IPS DF 4.7 (cell line): ENCODE results near the gene IFNA10.
"Not testable (repeated sequence)": the region's sequence is repeated elsewhere in the genome, so short reads cannot be mapped to it uniquely, and the experiment has no call there.

Source experiments
- DNase-seq: peaks from one replicate; pipeline ENCODE4 v3.0.0-alpha.2; 2013; ENCODE audit warnings: low spot score; ENCODE audit errors: extremely low read depth

Gene IFNA10

DNA sequence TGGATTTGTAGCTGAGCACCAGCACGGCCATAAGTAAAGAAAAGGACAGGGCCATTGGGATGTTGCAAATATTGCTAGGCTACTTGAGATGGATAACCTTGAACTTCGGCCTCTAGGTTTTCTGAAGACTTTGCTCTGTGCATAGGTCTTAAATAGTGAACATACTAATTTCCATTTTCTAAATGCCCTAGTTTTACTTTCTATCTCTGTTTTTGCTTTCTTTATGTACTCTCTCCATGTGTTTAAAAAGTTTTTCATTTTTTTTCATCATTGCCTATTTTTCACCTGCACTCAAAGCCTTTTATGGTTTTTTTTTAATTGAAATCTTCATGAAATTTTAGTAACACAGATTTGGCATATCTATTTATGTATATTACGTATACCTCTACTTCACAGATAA, at the start of gene IFNA10:
Gene IFNA10 (minus strand): TSS at position 101 of the 400 bp plus-strand sequence. CDS start 46 bp downstream, at position 55.
- not testable (repeated sequence) for DNase-seq

- no peak for DNase-seq
Measured at GRCh38 chr9:21255538-21256212, 48.7 kb upstream of the IFNA10 start.

DNA sequence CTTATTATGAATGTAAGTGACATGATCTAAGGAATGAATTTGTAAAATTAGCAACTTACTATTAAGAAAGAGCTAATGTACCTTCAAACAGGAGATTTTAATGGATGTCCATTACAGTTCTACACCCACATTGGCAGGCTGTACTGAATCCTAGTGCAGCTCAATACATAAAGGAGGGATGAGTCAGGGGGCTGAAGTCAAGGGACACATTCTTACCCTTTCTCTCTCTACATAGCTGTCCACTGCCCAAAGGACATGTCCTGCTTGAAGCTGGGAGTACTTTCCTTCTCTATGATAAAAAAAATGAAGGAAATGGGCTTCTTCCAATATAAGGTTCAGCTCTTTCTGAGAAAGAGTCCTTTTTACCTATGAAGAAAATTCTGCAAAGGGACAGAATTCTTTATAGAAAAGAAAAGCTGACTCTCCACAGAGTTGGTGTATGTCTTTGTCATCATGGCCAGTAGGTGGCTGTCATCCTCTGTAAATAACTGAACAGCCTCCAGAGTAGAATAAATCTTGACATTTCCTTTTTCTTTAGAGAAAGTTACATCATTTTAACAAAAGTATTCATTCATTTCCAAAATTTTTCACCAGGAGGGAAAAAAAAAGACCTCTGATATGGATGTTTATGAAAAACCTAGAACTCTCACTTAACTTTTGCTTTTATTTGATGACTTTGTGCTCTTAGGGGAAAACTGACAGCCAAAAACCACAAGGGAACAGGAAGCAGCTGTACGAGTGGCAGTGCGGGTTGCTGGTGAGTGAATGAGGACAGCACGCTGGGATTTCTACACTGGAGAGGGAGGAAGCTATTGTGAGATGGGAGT, 46.0 kb upstream of the IFNA10 start:
- no peak for DNase-seq

GRCh38 chr9:21251638-21252037, 44.7 kb upstream of the IFNA10 start:
- DNase-seq: no peak

GRCh38 chr9:21251190-21251589, 44.2 kb upstream of the IFNA10 start:
- no peak for DNase-seq

DNA sequence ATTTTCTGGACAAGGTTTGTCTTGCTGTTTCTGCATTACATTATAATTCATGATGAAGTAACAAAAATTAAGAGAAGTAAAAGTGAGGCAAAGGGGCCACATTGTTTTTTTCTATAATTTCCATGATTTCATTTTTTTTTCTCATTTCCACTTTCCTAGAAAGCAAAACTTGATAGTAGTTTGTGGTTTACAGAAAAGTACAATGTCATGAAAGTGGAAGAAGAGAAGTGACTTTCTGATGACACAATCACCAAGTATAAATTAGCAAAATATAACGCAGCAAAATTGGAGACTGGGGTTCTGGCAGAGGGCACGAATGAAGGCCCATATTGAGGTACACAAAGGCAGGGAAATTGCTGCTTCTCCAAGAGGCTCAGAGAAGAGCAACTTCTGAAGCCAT, 37.9 kb upstream of the IFNA10 start:
- DNase-seq: no peak

- DNase-seq: no peak
Measured at GRCh38 chr9:21239911-21240310, 33.0 kb upstream of the IFNA10 start, which contains the start of gene IFNA14. Gene IFNA14 (minus strand): TSS chr9:21240005. CDS start chr9:21239935, 70 bp downstream.

GRCh38 chr9:21236360-21236714, 29.4 kb upstream of the IFNA10 start:
- not testable (repeated sequence) for DNase-seq

DNA sequence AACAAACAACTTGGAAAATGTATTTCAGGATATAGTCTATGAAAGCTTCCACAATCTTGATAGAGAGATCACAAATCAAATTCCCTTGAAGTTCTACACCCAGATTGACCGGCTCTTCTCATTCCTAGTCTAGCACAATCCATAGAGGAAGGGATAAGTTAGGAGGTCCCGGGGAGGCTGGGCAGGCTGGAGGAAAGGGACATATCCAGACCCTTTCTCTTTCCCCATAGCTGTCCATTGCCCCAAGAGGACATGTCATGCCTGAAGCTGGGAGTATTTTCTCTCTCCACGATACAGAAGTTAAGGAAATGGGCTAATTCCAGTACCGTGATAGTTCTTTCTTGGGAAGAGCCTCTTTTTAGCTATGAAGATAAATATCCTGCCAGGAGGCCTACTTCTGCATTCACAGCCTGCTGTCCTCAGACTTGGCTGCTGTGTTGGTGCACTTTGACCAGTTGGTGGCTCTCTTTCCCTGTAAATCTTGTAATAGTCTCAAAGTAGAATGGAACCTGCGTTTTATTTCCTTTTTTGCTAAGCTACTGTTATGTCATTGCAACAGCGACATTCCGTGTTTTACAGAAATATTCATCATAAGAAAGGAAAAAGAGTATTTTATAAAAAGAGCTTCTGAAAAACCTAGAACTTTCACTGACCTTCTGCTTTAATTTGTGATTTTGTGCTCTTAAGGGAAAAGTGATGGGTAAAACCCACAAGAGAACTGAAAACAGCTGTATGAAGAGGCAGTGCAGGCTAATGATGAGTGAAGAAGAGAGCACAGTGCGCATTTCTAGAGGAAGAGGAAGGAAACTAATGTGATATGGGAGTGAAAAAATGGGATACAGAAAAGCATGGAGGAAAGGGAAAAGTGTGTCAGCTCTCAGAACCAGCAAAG, 28.8 kb upstream of the IFNA10 start:
- not testable (repeated sequence) for DNase-seq

GRCh38 chr9:21234153-21234687, 27.3 kb upstream of the IFNA10 start:
- DNase-seq: no peak

- DNase-seq: no peak
Measured at GRCh38 chr9:21233258-21233657, 26.3 kb upstream of the IFNA10 start.

DNA sequence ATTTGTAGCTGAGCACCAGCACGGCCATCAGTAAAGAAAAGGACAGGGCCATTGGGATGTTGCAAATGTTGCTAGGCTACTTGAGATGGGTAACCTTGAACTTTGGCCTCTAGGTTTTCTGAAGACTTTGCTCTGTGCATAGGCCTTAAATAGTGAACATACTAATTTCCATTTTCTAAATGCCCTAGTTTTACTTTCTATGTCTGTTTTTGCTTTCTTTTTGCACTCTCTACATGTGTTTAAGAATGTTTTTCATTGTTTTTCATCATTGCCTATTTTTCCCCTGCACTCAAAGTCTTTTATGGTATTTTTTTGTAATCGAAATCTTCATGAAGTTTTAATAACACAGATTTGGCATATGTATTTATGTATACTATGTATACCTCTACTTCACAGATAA, 21.2 kb upstream of the IFNA10 start, which contains the start of gene IFNA17:
Gene IFNA17 (minus strand): TSS at position 101 of the 400 bp plus-strand sequence. CDS start 49 bp downstream, at position 52.
- no peak for DNase-seq

- not testable (repeated sequence) for DNase-seq
Measured at GRCh38 chr9:21217211-21217610, 10.3 kb upstream of the IFNA10 start, which contains the start of gene IFNA16. Gene IFNA16 (minus strand): TSS chr9:21217311. CDS start chr9:21217305, 6 bp downstream.

DNA sequence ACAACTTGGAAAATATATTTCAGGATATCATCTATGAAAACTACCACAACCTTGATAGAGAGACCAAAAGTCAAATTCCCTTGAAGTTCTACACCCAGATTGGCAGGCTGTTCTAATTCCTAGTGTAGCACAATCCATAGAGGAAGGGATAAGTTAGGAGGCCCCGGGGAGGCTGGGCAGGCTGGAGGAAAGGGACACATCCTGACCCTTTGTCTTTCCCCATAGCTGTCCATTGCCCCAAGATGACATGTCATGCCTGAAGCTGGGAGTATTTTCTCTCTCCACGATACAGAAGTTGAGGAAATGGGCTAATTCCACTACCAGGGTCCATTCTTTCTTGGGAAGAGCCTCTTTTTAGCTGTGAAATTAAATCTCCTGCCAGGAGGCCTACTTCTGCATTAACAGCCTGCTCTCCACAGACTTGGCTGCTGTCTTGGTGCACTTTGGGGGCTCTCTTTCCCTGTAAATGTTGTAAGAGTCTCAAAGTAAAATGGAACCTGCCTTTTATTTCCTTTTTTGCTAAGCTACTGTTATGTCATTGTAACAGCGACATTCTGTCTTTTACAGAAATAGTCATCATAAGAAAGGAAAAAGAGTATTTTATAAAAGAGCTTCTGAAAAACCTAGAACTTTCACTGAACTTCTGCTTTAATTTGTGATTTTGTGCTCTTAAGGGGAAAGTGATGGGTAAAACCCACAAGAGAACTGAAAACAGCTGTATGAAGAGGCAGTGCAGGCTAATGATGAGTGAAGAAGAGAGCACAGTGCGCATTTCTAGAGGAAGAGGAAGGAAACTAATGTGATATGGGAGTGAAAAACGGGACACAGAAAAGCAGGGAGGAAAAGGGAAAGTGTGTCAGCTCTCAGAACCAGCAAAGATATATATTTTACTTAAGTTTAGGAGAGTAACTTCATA, 6.7 kb upstream of the IFNA10 start:
- not testable (repeated sequence) for DNase-seq

DNA sequence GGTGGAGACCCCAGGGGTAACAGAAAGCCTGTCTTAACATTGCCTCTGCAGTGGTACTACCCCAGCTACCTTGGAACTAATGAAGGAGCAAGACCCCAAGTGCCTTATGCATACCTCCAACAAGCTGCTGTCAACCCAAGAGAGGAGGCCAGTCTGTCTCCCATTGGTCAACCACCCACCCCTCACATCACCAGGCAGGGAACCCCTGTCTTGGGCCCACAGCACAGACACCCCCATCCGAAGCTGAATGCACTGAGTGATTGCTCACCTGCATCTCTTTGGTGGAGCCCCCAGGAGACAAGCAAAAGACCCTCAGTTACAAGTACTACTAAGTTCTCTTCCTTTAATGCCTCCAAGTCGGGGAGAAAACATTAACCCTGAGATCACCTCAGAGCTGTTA, 5.2 kb upstream of the IFNA10 start:
- DNase-seq: not testable (repeated sequence)

GRCh38 chr9:21210782-21211181, 3.8 kb upstream of the IFNA10 start:
- DNase-seq: not testable (repeated sequence)

GRCh38 chr9:21210311-21210710, 3.4 kb upstream of the IFNA10 start:
- DNase-seq: no peak

- DNase-seq: no peak
Measured at GRCh38 chr9:21205204-21205603, 1.7 kb downstream of the IFNA10 start.

DNA sequence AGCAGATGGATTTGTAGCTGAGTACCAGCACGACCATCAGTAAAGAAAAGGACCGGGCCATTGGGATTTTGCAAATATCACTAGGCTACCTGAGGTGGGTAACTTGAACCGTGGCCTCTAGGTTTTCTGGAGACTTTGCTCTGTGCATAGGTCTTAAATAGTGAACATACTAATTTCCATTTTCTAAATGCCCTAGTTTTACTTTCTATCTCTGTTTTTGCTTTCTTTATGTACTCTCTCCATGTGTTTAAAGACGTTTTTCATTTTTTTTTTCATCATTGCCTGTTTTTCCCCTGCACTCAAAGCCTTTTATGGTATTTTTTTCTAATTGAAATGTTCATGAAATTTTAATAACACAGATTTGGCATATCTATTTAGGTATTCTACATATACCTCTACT, 4.8 kb downstream of the IFNA10 start, which contains the start of gene IFNA7:
Gene IFNA7 (minus strand): TSS at position 101 of the 400 bp plus-strand sequence. CDS start 40 bp downstream, at position 61.
- not testable (repeated sequence) for DNase-seq
